GM12874 (cell line): ENCODE data around the gene MSI2.

Experiments
- CTCF ChIP-seq: IDR thresholded peaks from 2 replicates; pipeline ENCODE4 v1.5.1; 2011; ENCODE audit warnings: low read depth, mild to moderate bottlenecking, control low read depth, low read length, moderate library complexity; ENCODE audit not compliant: insufficient read depth

Gene MSI2

GRCh38 chr17:57444682-57445450 lies 188.5 kb downstream of the MSI2 start:
- no peak for TF ChIP-seq CTCF

GRCh38 chr17:57445772-57446472 lies 189.6 kb downstream of the MSI2 start:
- no peak for TF ChIP-seq CTCF

GRCh38 chr17:57447357-57447989 lies 191.2 kb downstream of the MSI2 start:
- TF ChIP-seq CTCF: no peak

GRCh38 chr17:57447990-57448758 lies 191.9 kb downstream of the MSI2 start:
- TF ChIP-seq CTCF: no peak

GRCh38 chr17:57448759-57449283 lies 192.5 kb downstream of the MSI2 start:
- no peak for TF ChIP-seq CTCF

- TF ChIP-seq CTCF: no peak
Measured at GRCh38 chr17:57451191-57451590, 194.9 kb downstream of the MSI2 start.
